GM12878 (cell line): ENCODE results near the gene DIDO1. TPM values are rescaled to one million over a fixed set of nuclear protein-coding genes. Genes with fewer than 3 reads are reported as not detected.

Experiments used
- ATAC-seq: fragments of 200-7000 bp; cut with Tn5 transposase; 3 replicates; pipeline ENCODE4 v1.9.1; 2020; ENCODE audit warnings: mild to moderate bottlenecking, moderate library complexity
- BruUV-seq: library from RNA; stranded (reverse); fragments of 400-500 nt; replicated peaks from 2 replicates; lab custom pipeline; 2021; lab: Mats Ljungman, UMichigan
- CTCF ChIA-PET: fragments of 300-600 bp; sonication (Branson Sonifier 250); formaldehyde crosslinking; extraction: SDS; loops from one replicate; lab custom pipeline; 2021; ENCODE audit warnings: inconsistent platforms; lab: Yijun Ruan, JAX
- POLR2A ChIA-PET: fragments of 350-600 bp; formaldehyde crosslinking; extraction: SDS; loops from one replicate; lab custom pipeline; 2021; ENCODE audit warnings: inconsistent platforms; lab: Charles Lee
- RAD21 ChIA-PET: fragments of 300-600 bp; sonication (Branson Sonifier 250); formaldehyde crosslinking; loops from one replicate; lab custom pipeline; 2023; ENCODE audit warnings: antibody characterized with exemption; ENCODE audit not compliant: unreplicated experiment; lab: Charles Lee
- SMC1A ChIA-PET: fragments of 300-600 bp; sonication (Branson Sonifier 250); formaldehyde crosslinking; loops from one replicate; lab custom pipeline; 2023; ENCODE audit not compliant: unreplicated experiment, uncharacterized antibody; lab: Charles Lee
- DNase-seq: peaks from one replicate; pipeline ENCODE4 v3.0.0-alpha.2; 2011; ENCODE audit warnings: low read depth, low spot score
- FAIRE-seq: peaks from 3 replicates; lab custom pipeline; 2011; peaks lifted over from hg19 to GRCh38; lab: Jason Lieb, UNC
- H2AFZ ChIP-seq: 2 replicates; pipeline ENCODE4 v1.6.0; 2011; ENCODE audit warnings: low read depth, low read length, control low read depth; ENCODE audit not compliant: control insufficient read depth
- H3K27ac ChIP-seq: 2 replicates; pipeline ENCODE4 v1.5.1; 2011; ENCODE audit warnings: control low read depth; ENCODE audit not compliant: control insufficient read depth, insufficient read depth
- H3K27me3 ChIP-seq, 2 experiments: replicated peaks in 1 of 2; 2 replicates each; pipeline versions ENCODE4 v1.6.0 to v1.6.1; 2011; ENCODE audit warnings: low read length in 1 of 2; ENCODE audit not compliant: control insufficient read depth in 2 of 2, insufficient read depth in 2 of 2
- H3K36me3 ChIP-seq, 2 experiments: 2 replicates each; pipeline ENCODE4 v1.5.1; 2011; ENCODE audit warnings: low read length in 1 of 2; ENCODE audit not compliant: control insufficient read depth in 2 of 2, insufficient read depth in 2 of 2
- H3K4me1 ChIP-seq: 2 replicates; pipeline ENCODE4 v1.6.1; 2011; ENCODE audit warnings: mild to moderate bottlenecking, low read length, moderate library complexity, mixed read lengths; ENCODE audit not compliant: control insufficient read depth, insufficient read depth
- H3K4me2 ChIP-seq: 2 replicates; pipeline ENCODE4 v1.6.0; 2011; ENCODE audit warnings: control low read depth; ENCODE audit not compliant: control insufficient read depth, insufficient read depth
- H3K4me3 ChIP-seq: fragments of 200-600 bp; sonication (generic); 2 replicates; pipeline ENCODE4 v1.5.1; 2016
- H3K79me2 ChIP-seq: 2 replicates; pipeline ENCODE4 v1.6.0; 2011; ENCODE audit warnings: low read length; ENCODE audit not compliant: control insufficient read depth, insufficient read depth
- H3K9ac ChIP-seq: 2 replicates; pipeline ENCODE4 v1.8.0; 2011; ENCODE audit warnings: low read length, control low read depth, mixed read lengths; ENCODE audit not compliant: control insufficient read depth, insufficient read depth
- H3K9me3 ChIP-seq: replicated peaks from 3 replicates; pipeline ENCODE4 v1.5.1; 2011; ENCODE audit warnings: mild to moderate bottlenecking, low read length; ENCODE audit not compliant: control insufficient read depth, insufficient read depth
- H4K20me1 ChIP-seq: 2 replicates; pipeline ENCODE4 v1.6.0; 2011; ENCODE audit not compliant: control insufficient read depth, insufficient read depth
- ATF3 ChIP-seq: IDR thresholded peaks from 2 replicates; pipeline ENCODE4 v1.6.1; 2011; ENCODE audit warnings: low read depth, mild to moderate bottlenecking, low read length, moderate library complexity, borderline replicate concordance; ENCODE audit errors: extremely low read depth
- BACH1 ChIP-seq: fragments of 450-650 bp; IDR thresholded peaks from 2 replicates; pipeline ENCODE4 v1.6.1; 2017; ENCODE audit warnings: mild to moderate bottlenecking, borderline replicate concordance
- BHLHE40 ChIP-seq, 2 experiments: fragments of 450-650 bp in 1 of 2; IDR thresholded peaks; 2 replicates each; pipeline ENCODE4 v1.6.1; 2011 to 2017; ENCODE audit warnings: low read depth in 2 of 2, borderline replicate concordance in 1 of 2, improper control_type of control experiment in 1 of 2, low read length in 1 of 2, mild to moderate bottlenecking in 1 of 2
- MLLT1 ChIP-seq: fragments of 450-650 bp; IDR thresholded peaks from 2 replicates; pipeline ENCODE4 v1.6.1; 2016; ENCODE audit warnings: mild to moderate bottlenecking
- MXI1 ChIP-seq: fragments of 150-350 bp; IDR thresholded peaks from 2 replicates; pipeline ENCODE4 v1.6.1; 2011; ENCODE audit warnings: low read depth, mild to moderate bottlenecking, inconsistent platforms, low read length, improper control_type of control experiment
- MYC ChIP-seq: IDR thresholded peaks from 2 replicates; pipeline ENCODE4 v1.6.1; 2011; ENCODE audit warnings: mild to moderate bottlenecking, low read length, moderate library complexity, inconsistent platforms; ENCODE audit not compliant: insufficient read depth, insufficient replicate concordance, insufficient read length, severe bottlenecking
- POLR2A ChIP-seq: IDR thresholded peaks from 2 replicates; pipeline ENCODE4 v1.6.1; 2011; ENCODE audit warnings: low read depth, mild to moderate bottlenecking, low read length
- POLR2AphosphoS2 ChIP-seq: IDR thresholded peaks from 2 replicates; pipeline ENCODE4 v1.6.1; 2011; ENCODE audit warnings: low read depth, mild to moderate bottlenecking, low read length, improper control_type of control experiment, moderate library complexity
- SP1 ChIP-seq: IDR thresholded peaks from one replicate; pipeline ENCODE4 v1.6.1; 2011; ENCODE audit warnings: low read depth, low read length
- YY1 ChIP-seq: IDR thresholded peaks from 2 replicates; pipeline ENCODE4 v1.6.1; 2011; ENCODE audit warnings: low read depth, mild to moderate bottlenecking, low read length
- ZNF207 ChIP-seq: fragments of 450-650 bp; IDR thresholded peaks from 2 replicates; pipeline ENCODE4 v1.6.1; 2014; ENCODE audit warnings: antibody characterized with exemption, mild to moderate bottlenecking, borderline replicate concordance
- WGBS: methylation state at CpG from one replicate; pipeline ENCODE4 v1.1.6; 2016; ENCODE audit warnings: low lambda C conversion rate; ENCODE audit not compliant: insufficient replicate concordance, insufficient coverage; ENCODE audit errors: missing lambda C conversion rate; 5-methylcytosine and 5-hydroxymethylcytosine counted together
- in situ Hi-C: fragments of 300-500 bp; cut with MboI; formaldehyde crosslinking; loops from 9 replicates; pipeline ENCODE4 v1.14.3; 2018; ENCODE audit warnings: mixed read lengths
- intact Hi-C: fragments of 100-400 bp; cut with micrococcal nuclease; formaldehyde crosslinking; loops from one replicate; pipeline ENCODE4 v1.14.2; 2022; ENCODE audit not compliant: unreplicated experiment
- polyA plus RNA-seq, 11 experiments: library from polyadenylated mRNA; depleted of rRNA in 4 of 11; unstranded in 6 of 11; stranded (reverse) in 5 of 11; fragments of >200 nt; fragmentation: Nextera tagmentation in 4 of 11; fragmentation: Illumina TruSeq in 1 of 11; extraction: Ambion mirVana in 4 of 11; extraction: Trizol in 1 of 11; gene quantifications; 1 replicate in 1 of 11; 2 replicates in 10 of 11; pipeline versions ENCODE4 v1.2.1 to v1.2.3, GENCODE V29; 2011 to 2016; ENCODE audit warnings: inconsistent platforms in 2 of 11, missing spikeins in 2 of 11, low read depth in 1 of 11
- total RNA-seq, 4 experiments: library from RNA; depleted of rRNA in 3 of 4; stranded (reverse); fragments of >200 nt in 3 of 4; fragmentation: Illumina TruSeq in 1 of 4; extraction: Trizol in 1 of 4; gene quantifications; 2 replicates each; pipeline versions ENCODE4 v1.2.1 to v1.2.3, GENCODE V29; 2013 to 2021

Gene DIDO1
- total and polyA plus RNA-seq, 10 of the 15 experiments (the other 5 are each of a cell fraction or from before 2014, with no cell fraction given), result 5.5 to 56.4 (median 38.4) TPM

DNA sequence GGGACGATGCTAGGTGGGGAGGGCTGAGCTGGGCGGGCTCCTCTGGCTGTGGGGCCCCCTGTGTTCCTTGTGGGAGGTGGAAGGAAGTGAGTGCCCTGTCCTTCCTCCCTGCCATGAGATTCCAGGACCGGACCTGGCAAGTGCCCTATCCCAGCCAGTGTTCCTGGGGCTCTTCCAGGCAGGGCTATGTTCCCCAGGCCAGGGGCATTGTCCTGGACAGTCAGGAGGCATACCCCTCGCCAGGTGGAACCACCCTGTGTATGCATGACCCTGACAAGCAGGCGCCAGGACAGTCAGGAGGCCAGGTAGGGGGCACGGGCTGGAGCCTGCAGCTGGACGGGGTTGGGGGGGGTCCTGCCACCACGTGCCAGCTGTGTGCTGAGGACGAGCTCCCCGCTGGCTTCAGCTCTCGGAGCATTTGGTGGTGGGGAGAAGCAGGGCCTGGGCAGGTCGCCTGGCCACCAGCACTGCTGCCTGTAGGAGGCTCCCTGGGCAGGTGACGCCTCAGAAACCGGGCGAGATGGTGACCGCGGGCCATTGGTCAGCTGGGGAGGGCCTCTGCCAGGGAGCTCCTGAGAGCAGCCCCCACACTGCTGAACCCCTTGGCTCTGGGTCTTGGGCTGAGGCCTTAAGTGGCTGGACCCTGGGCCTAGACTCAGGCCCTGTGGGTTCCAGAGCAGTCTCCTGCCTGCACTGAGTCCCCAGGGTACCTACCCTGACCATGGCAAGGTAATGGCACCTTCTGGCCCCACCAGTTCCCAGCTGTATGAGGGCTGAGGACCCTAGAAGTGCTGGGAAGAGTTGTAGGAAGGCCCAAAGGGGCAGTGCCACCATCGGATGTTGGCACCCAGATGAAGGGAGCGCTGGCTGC is 26.9 kb upstream of the DIDO1 start:
- RAD21 ChIA-PET, result interaction anchor here (0.6 to 3.1 kb wide), 14 partner anchors 16 to 62 kb away, joined by 3 to 30 read pairs (median 6); partner anchors contain the start of gene GID8
- Histone ChIP-seq H3K9ac (peak overlapping the region; percentile 93), H3K4me2 (peak overlapping the region; percentile 100), H3K27me3 (no peaks in the 10 kb centered on the region), H3K27ac (peak overlapping the region; percentile 94), H3K4me3 (peak overlapping the region; percentile 98), H2AFZ (peak overlapping the region; percentile 23), H4K20me1 (no peaks in the 10 kb centered on the region), H3K4me1 (peaks cover 12% of the 10 kb centered on the region), H3K36me3 (peaks cover 0 to 21% of the 10 kb centered on the region in 2 experiments; a peak in 2 of 4 replicates), H3K9me3 (peaks cover 3% of the 10 kb centered on the region; the same call in 2 of the 3 replicates), H3K79me2 (peaks cover 37% of the 10 kb centered on the region)
- in situ Hi-C loops (no loop called here), intact Hi-C loops (loop anchor here (2.0 to 5.0 kb wide), 2 partner anchors 14 to 51 kb away; partner anchors contain the start of gene GID8)
- POLR2A ChIA-PET, result interaction anchor here (0.6 to 2.7 kb wide), 19 partner anchors 8 to 59 kb away, joined by 3 to 27 read pairs (median 6); partner anchors contain the start of genes DIDO1 and GID8
- ATAC-seq, result peak; percentile 26
- CTCF ChIA-PET, result interaction anchor here (0.7 to 3.5 kb wide), 19 partner anchors 12 to 227 kb away, joined by 3 to 27 read pairs (median 5); partner anchors contain the start of gene DIDO1
- FAIRE-seq, result no peak
- BruUV-seq, result TSS peak; percentile 82
- 0% methylated on average over 17 of the region's 19 CpGs for WGBS
- TF ChIP-seq MXI1 (no peak), POLR2AphosphoS2 (no peak), POLR2A (peak; percentile 55), SP1 (peak; percentile 6), ATF3 (no peak), BACH1 (0 out of 2 replicates have a peak, but pooled peaks have one; percentile 45), ZNF207 (0 out of 2 replicates have a peak, but pooled peaks have one; percentile 31), MYC (peak; percentile 20), YY1 (0 out of 2 replicates have a peak, but pooled peaks have one; percentile 1), BHLHE40 (IDR thresholded peaks at IDR 0.05; ENCODE audit: borderline replicate concordance in 1 of 2, low read depth in 2 of 2, low read length in 1 of 2) (peak in 1 of 2 experiments; percentile 10; a peak in 1 of 4 replicates), MLLT1 (no peak)
- no peak for DNase-seq
- SMC1A ChIA-PET, result interaction anchor here (1.0 to 3.5 kb wide), 17 partner anchors 15 to 120 kb away, joined by 3 to 23 read pairs (median 7); partner anchors contain the start of gene GID8
